Gastroesophageal sphincter (tissue), 4 donors: Measurements from ENCODE around the gene CD4. TPM values are rescaled to one million over a fixed set of nuclear protein-coding genes. Genes with fewer than 3 reads are reported as not detected.

ENCODE experiments used
- ATAC-seq: fragments of 150-250 bp; one replicate; pipeline ENCODE4 v1.9.1; 2016; ENCODE audit warnings: mild to moderate bottlenecking, moderate library complexity
- H3K27ac ChIP-seq, 4 donors: fragments of 200-600 bp; sonication (generic) in 3 of 4; 1 replicate in 3 of 4; 2 replicates in 1 of 4; pipeline ENCODE4 v1.5.1; 2016 to 2019
- H3K27me3 ChIP-seq: fragments of 200-600 bp; sonication (generic); one replicate; pipeline ENCODE4 v1.5.1; 2019
- H3K36me3 ChIP-seq, 2 donors: fragments of 200-600 bp; sonication (generic); one replicate each; pipeline ENCODE4 v1.5.1; 2019; ENCODE audit warnings: control low read depth in 1 of 2
- H3K4me1 ChIP-seq, 3 donors: fragments of 200-600 bp; sonication (generic); 1 replicate in 2 of 3; 2 replicates in 1 of 3; pipeline ENCODE4 v1.5.1; 2016 to 2019; ENCODE audit warnings: control low read depth in 2 of 3
- H3K4me3 ChIP-seq, 2 donors: fragments of 200-600 bp; sonication (generic); one replicate each; pipeline ENCODE4 v1.5.1; 2019; ENCODE audit warnings: mild to moderate bottlenecking in 1 of 2, moderate library complexity in 1 of 2
- H3K9me3 ChIP-seq, 3 donors: fragments of 200-600 bp; sonication (generic); one replicate each; pipeline ENCODE4 v1.5.1; 2017 to 2019; ENCODE audit warnings: control low read depth in 2 of 3
- EP300 ChIP-seq: sonication (generic); formaldehyde crosslinking; IDR thresholded peaks from one replicate; pipeline ENCODE4 v1.6.1; 2017; ENCODE audit warnings: antibody characterized with exemption, mild to moderate bottlenecking
- POLR2A ChIP-seq, 2 donors: fragments of 450-650 bp; IDR thresholded peaks; one replicate each; pipeline ENCODE4 v1.6.1; 2017; ENCODE audit warnings: antibody characterized with exemption in 2 of 2, mild to moderate bottlenecking in 2 of 2, moderate library complexity in 1 of 2
- POLR2AphosphoS5 ChIP-seq: sonication (generic); formaldehyde crosslinking; IDR thresholded peaks from one replicate; pipeline ENCODE4 v1.6.1; 2017; ENCODE audit warnings: antibody characterized with exemption
- WGBS, 2 donors: methylation state at CpG; one replicate each; pipeline ENCODE4 v1.1.5; 2018; ENCODE audit warnings: low coverage in 1 of 2; 5-methylcytosine and 5-hydroxymethylcytosine counted together
- total RNA-seq, 4 donors: library from RNA; depleted of rRNA; stranded (reverse); fragments of >200 nt; gene quantifications; one replicate each; pipeline ENCODE4 v1.1.0, GENCODE V29; 2016
- TF ChIP-seq, protein P1 (sequence below), 4 experiments: fragments of 200-600 bp in 2 of 4; fragments of 450-650 bp in 2 of 4; sonication (generic) in 1 of 4; IDR thresholded peaks; one replicate each; pipeline ENCODE4 v1.5.1; 2017 to 2019; ENCODE audit warnings: antibody characterized with exemption in 4 of 4, mild to moderate bottlenecking in 2 of 4, moderate library complexity in 2 of 4

Gene CD4
- total RNA-seq, 4 donors from 2014 or later, result 2.6 to 15.2 (median 9.1) TPM

DNA sequence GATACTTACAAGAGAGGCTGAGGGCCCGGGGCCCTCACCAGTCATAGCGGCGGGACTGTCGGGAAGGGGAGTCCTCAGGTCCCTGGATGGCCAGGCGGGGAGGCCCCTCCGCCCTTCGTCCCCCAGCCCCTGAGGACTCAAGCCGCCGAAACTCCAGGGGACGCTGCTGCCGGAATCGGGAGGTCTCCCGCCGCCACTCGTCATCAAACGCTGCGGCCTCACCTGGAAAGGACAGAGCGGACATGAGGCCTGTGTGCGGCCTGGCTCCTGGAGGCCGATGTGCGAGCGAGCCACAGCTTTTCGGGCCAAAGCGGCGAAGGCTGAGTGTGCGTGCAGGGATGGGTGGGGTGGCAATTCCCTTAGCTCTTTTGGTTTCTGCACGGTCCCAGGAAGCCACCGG, 40.6 kb upstream of the CD4 start:
- Histone ChIP-seq H3K36me3 (peaks cover 0 to 62% of the 10 kb centered on the region in 2 donors), H3K4me1 (peaks cover 0 to 31% (median 8%) of the 10 kb centered on the region in 3 donors), H3K9me3 (no peaks in the 10 kb centered on the region), H3K4me3 (no peak overlapping the region), H3K27me3 (no peaks in the 10 kb centered on the region), H3K27ac (no peak overlapping the region)
- ATAC-seq, result no peak
- no peak for TF ChIP-seq POLR2AphosphoS5
- TF ChIP-seq, protein P1, sequence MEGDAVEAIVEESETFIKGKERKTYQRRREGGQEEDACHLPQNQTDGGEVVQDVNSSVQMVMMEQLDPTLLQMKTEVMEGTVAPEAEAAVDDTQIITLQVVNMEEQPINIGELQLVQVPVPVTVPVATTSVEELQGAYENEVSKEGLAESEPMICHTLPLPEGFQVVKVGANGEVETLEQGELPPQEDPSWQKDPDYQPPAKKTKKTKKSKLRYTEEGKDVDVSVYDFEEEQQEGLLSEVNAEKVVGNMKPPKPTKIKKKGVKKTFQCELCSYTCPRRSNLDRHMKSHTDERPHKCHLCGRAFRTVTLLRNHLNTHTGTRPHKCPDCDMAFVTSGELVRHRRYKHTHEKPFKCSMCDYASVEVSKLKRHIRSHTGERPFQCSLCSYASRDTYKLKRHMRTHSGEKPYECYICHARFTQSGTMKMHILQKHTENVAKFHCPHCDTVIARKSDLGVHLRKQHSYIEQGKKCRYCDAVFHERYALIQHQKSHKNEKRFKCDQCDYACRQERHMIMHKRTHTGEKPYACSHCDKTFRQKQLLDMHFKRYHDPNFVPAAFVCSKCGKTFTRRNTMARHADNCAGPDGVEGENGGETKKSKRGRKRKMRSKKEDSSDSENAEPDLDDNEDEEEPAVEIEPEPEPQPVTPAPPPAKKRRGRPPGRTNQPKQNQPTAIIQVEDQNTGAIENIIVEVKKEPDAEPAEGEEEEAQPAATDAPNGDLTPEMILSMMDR (IDR thresholded peaks at IDR 0.05), result no peak
- no peak for TF ChIP-seq POLR2A (IDR thresholded peaks at IDR 0.05)
- TF ChIP-seq EP300, result no peak
- 70% methylated on average over 2 of the region's 28 CpGs; no CpG with 5 or more reads in 1 of the 2 donors for WGBS, 2 donors

DNA sequence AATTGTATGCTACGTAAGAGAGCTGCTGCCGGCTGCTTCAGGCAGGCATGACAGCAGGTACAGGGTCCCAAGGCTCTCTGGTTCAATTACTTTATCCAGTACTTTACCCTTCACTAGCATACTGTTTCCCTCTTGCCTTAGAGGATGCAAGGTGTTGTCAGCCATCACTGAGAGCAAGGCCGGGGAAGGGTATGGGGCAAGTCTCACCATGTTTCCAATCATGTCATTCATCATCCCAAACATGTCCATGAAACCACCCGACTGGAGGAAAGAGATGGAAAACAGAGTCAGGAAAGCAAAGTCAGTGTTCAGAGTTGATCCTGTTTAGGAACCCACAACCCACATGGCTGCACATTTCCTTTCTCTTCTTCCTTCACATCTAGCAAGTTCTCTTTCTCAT, 38.8 kb upstream of the CD4 start:
- Histone ChIP-seq H3K4me3 (no peak overlapping the region), H3K4me1 (peaks cover 0 to 44% (median 10%) of the 10 kb centered on the region in 3 donors), H3K27me3 (no peaks in the 10 kb centered on the region), H3K9me3 (no peaks in the 10 kb centered on the region), H3K27ac (no peak overlapping the region), H3K36me3 (peaks cover 0 to 62% of the 10 kb centered on the region in 2 donors)
- ATAC-seq, result no peak
- TF ChIP-seq, protein P1 (IDR thresholded peaks at IDR 0.05), result no peak
- TF ChIP-seq EP300 (no peak), POLR2A (IDR thresholded peaks at IDR 0.05) (no peak), POLR2AphosphoS5 (no peak)
- 41 to 59% methylated on average over 2 to 4 of the region's 4 CpGs for WGBS, 2 donors

DNA sequence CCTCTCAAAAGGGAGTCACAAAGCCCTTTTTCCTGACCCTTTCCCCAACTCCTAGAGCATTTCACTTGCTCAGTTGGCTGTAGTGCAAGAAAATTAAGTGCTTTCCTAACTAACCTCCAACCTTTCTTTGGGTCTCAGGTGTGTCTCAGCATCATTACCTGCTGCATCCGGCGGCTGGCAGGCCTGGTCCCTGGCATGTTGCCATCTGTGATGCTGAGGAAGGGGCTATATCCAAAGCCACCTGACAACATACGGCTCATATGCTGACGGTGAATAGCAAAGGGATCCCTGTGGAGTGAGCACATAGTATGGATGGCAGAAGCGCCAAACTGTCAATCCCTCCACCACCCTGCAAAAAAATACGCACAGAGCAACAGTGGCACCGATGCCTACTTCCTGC, 37.6 kb upstream of the CD4 start:
- WGBS, 2 donors, result 80% methylated on average over 4 of the region's 7 CpGs; no CpG with 5 or more reads in 1 of the 2 donors
- Histone ChIP-seq H3K4me3 (peak overlapping the region in 1 of 2 donors; percentile 96), H3K9me3 (no peaks in the 10 kb centered on the region), H3K36me3 (peaks cover 0 to 53% of the 10 kb centered on the region in 2 donors), H3K27me3 (no peaks in the 10 kb centered on the region), H3K27ac (peak overlapping the region; percentile 94 to 99 (median 96)), H3K4me1 (peaks cover 0 to 44% (median 10%) of the 10 kb centered on the region in 3 donors)
- ATAC-seq, result no peak
- TF ChIP-seq, protein P1 (IDR thresholded peaks at IDR 0.05), result no peak
- TF ChIP-seq POLR2A (IDR thresholded peaks at IDR 0.05) (no peak), EP300 (no peak), POLR2AphosphoS5 (no peak)

DNA sequence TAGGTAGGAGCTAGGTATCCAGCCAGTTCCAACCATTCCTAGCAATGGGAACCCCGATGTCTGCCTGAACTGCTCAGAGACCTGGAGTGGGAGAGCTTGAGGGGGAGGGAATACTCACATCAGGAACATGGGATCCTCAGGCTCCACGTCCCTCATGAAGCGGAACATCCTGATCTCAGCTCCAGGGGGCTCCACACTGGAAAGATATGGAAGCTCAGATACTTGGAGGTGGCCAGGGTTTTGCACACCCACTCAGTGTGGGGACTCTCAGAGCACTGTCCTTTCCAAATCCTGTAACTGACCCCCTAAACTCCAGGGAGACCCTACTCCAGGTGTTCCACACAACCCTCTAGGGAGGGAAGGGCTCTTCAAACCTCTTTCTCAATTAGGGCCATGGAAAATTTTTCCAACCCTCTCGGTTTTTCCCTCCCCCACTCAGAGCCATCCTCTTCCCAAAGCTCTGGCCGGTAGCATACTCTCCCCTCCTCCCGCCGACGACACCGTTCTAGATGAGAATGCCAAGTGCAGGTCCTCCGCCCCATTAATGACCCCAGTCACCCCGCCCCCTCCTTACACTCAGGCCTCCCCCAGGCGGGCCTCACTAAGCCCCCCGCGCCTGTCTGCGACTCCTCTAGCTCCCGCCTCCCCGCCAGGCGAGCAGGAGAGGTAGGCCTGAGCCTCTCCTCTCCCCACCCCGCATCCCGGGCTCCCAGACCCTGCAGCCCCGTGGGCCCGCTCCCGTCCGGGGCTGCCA, 37.0 kb upstream of the CD4 start:
- Histone ChIP-seq H3K27ac (peak overlapping the region; percentile 94 to 99 (median 96)), H3K4me3 (peak overlapping the region; percentile 80 to 96), H3K4me1 (peaks cover 0 to 44% (median 10%) of the 10 kb centered on the region in 3 donors), H3K36me3 (peaks cover 0 to 47% of the 10 kb centered on the region in 2 donors), H3K27me3 (no peaks in the 10 kb centered on the region), H3K9me3 (no peaks in the 10 kb centered on the region)
- ATAC-seq, result no peak
- TF ChIP-seq, protein P1 (IDR thresholded peaks at IDR 0.05), result peak in 3 of 4 experiments; percentile 23 to 36 (median 28)
- TF ChIP-seq EP300 (no peak), POLR2A (IDR thresholded peaks at IDR 0.05) (no peak), POLR2AphosphoS5 (no peak)
- WGBS, 2 donors, result 4 to 5% methylated on average over 4 to 9 of the region's 24 CpGs
